Superior temporal gyrus (tissue), 1 donor: Measurements from ENCODE around the gene PALM2AKAP2.

Experiments used
- DNase-seq: peaks from one replicate; pipeline ENCODE4 v3.0.0-alpha.2; 2016; ENCODE audit errors: extremely low spot score

Gene PALM2AKAP2

GRCh38 chr9:109779711-109780452, at the start of gene PALM2AKAP2:
Gene PALM2AKAP2, plus strand, starts transcription at chr9:109780198. Its CDS starts 291 bp downstream, at chr9:109780489.
- peak; percentile 62 for DNase-seq

DNA sequence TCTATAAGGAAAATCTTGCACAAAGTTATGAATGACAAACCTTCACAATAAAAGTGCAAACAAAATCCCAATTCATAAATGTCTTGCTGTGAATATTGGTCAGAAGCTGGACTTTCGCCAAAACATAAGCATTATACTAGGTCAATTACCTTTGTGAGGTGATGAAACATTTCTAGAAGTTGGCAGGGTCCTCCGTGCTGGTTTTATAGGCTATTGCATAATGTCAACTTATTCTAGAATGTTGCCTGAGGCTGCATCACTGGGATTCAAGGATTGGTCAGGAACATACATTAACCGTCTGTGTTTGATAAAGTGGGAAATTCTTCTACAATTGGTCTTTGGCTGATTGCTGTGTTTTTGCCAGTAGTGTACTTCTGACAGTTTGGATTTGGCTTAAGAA, 49.8 kb upstream of the PALM2AKAP2 start:
- DNase-seq: no peak

- no peak for DNase-seq
Observed at GRCh38 chr9:109733690-109734089, 46.3 kb upstream of the PALM2AKAP2 start.

- DNase-seq: no peak
Observed at GRCh38 chr9:109734814-109735213, 45.2 kb upstream of the PALM2AKAP2 start.

- DNase-seq: no peak
Observed at GRCh38 chr9:109735801-109736200, 44.2 kb upstream of the PALM2AKAP2 start.

DNA sequence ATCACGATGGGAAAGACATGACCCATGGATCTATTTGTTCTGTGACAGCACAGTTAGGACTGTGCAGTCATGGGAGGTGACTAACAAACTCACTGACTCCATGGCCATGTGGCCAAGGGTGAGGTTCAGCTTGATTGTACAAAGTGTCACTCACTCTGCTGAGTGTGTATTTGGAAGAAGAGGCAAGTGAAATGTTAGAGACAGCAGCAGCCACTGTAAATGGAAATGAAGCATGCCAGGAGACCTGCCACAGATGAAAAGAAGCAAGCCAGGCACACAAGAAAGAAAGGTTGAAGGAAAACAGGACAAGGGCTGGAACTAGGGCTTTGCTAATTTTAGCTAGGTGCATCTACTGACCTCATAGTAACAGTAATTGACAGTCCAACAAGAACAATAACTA, 42.7 kb upstream of the PALM2AKAP2 start:
- no peak for DNase-seq

- no peak for DNase-seq
Observed at GRCh38 chr9:109739760-109740159, 40.2 kb upstream of the PALM2AKAP2 start.

- no peak for DNase-seq
Observed at GRCh38 chr9:109742776-109743348, 37.1 kb upstream of the PALM2AKAP2 start.

DNA sequence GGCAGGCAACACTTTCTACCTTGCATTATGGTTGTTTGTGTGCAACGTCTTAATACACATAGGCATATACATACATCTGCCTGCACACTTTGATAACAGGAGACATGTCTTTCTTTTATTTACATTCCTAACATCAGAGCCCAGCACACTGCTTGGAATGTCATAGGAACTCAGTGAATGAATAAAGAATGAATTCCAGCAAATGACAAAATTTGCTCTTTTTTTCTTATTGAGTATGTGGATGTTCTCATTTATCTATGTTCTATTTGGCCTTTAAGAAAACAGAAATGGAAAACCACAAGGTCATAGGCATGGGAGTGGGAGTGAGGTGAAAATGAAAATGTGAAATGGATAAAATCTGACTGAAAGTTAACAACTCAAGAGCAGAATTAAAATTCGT, 36.3 kb upstream of the PALM2AKAP2 start:
- DNase-seq: no peak

- no peak for DNase-seq
Observed at GRCh38 chr9:109745335-109746283, 34.4 kb upstream of the PALM2AKAP2 start.

GRCh38 chr9:109751253-109751652, 28.7 kb upstream of the PALM2AKAP2 start:
- peak; percentile 63 for DNase-seq

GRCh38 chr9:109753308-109753707, 26.7 kb upstream of the PALM2AKAP2 start:
- DNase-seq: no peak

GRCh38 chr9:109755040-109755439, 25.0 kb upstream of the PALM2AKAP2 start:
- DNase-seq: no peak

GRCh38 chr9:109759589-109759988, 20.4 kb upstream of the PALM2AKAP2 start:
- no peak for DNase-seq

DNA sequence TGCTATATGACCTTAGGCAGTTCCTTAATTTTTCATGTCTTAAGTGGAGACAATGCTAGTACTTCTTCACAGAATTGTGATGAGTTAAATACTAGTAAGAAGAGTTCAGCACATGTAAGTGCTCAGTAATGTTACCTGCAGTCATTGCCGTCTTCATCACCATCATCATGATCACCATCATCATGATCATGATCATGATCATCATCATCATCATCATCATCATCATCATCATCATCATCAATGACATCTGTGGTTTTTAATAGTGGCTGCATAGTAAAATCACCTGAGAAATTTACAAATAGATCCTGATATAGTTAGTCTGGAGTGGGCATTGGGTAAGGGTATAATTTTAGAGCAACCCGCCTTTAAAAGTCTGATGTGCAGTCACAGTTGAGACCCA, 14.7 kb upstream of the PALM2AKAP2 start:
- no peak for DNase-seq

- DNase-seq: no peak
Observed at GRCh38 chr9:109765830-109766229, 14.2 kb upstream of the PALM2AKAP2 start.

GRCh38 chr9:109766351-109766750, 13.6 kb upstream of the PALM2AKAP2 start:
- no peak for DNase-seq

DNA sequence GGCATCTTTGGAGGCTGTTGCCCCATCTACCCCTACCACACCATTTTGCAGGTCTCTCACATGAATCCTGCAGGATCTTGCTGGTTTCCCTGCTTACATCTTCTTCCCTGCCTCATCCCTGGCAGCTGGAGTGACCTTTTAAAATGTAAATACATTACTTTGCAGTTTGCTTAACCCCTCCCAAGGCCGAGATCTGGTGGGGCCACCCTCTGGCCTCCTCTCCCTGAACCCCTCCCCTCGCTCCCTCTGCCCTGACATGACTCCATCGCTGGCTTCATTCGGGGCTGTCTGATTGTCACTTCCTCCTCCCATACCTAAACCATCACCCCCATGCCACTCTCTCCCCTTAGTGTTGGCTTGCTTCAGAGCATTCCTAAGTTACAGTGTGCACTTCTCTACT, 12.6 kb upstream of the PALM2AKAP2 start:
- DNase-seq: no peak

GRCh38 chr9:109767814-109768213, 12.2 kb upstream of the PALM2AKAP2 start:
- no peak for DNase-seq

- no peak for DNase-seq
Observed at GRCh38 chr9:109769250-109769649, 10.7 kb upstream of the PALM2AKAP2 start.

DNA sequence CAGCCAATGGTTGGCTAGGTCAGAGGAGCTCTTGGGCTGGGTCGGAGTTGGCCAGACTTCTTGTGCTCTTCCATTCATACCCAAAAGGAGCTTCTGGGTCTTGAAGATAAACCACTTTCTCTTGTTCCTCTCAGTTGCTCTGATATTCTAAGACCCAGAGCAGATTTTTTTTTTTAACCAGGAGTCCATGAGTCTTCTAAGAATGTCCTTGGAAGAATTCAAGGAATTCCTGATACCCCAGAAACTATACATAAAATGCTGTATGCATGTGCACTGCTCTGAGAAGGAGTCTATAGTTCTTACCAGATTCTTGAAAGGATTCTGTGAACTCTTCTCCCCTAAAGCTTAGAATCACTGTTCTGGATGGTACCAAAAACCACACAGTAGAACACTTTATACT, 9.9 kb upstream of the PALM2AKAP2 start:
- DNase-seq: no peak

GRCh38 chr9:109771087-109771486, 8.9 kb upstream of the PALM2AKAP2 start:
- DNase-seq: no peak
